Erythroblast (primary cell): Measurements from ENCODE around the gene PHKA2.

Source experiments
- GATA1 ChIP-seq: IDR thresholded peaks from 2 replicates; pipeline ENCODE4 v1.6.1; 2011; ENCODE audit warnings: low read depth, mild to moderate bottlenecking, control low read depth, low read length, moderate library complexity
- POLR2A ChIP-seq: IDR thresholded peaks from 2 replicates; pipeline ENCODE4 v1.6.1; 2011; ENCODE audit warnings: mild to moderate bottlenecking, low read length

GRCh38 chrX:18886344-18887161, 97.4 kb downstream of the PHKA2 start:
- no peak for TF ChIP-seq POLR2A
- no peak for TF ChIP-seq GATA1
